ENCODE results near the gene ABCC4.

DNA sequence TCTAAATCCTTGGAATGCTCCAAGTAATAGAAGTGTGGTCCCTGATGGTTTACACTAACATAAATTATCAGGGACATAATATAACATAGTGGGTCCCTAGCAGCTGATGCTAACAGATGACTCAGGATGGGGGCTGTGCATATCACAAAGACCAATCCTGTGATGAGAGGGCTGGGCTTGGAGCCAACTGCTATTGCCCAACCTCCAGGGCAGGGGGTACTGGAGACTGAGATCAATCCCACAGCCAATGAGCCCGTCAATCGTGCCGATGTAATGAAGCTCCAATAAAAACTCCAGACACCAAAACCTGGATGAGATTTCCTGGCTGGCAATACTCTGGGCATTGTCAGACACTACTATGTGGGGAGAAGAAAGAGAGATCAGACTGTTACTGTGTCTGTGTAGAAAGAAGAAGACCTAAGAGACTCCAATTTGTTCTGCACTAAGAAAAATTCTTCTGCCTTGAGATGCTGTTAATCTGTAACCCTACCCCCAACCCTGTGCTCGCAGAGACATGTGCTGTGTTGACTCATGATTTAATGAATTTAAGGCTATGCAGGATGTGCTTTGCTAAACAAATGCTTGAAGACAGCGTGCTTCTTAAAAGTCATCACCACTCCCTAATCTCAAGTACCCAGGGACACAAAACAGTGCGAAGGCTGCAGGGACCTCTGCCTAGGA is 33.4 kb downstream of the ABCC4 start:
- TF ChIP-seq, protein P1, sequence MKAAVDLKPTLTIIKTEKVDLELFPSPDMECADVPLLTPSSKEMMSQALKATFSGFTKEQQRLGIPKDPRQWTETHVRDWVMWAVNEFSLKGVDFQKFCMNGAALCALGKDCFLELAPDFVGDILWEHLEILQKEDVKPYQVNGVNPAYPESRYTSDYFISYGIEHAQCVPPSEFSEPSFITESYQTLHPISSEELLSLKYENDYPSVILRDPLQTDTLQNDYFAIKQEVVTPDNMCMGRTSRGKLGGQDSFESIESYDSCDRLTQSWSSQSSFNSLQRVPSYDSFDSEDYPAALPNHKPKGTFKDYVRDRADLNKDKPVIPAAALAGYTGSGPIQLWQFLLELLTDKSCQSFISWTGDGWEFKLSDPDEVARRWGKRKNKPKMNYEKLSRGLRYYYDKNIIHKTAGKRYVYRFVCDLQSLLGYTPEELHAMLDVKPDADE (CRISPR knock-in tag; IDR thresholded peaks at IDR 0.05) = no peak
- TF ChIP-seq ZBTB38 (CRISPR knock-in tag; IDR thresholded peaks at IDR 0.05) (no peak), ZNF274 (CRISPR knock-in tag; IDR thresholded peaks at IDR 0.05) (no peak), DPF2 (CRISPR knock-in tag; IDR thresholded peaks at IDR 0.05; ENCODE audit: borderline replicate concordance, low read depth) (no peak), SAFB2 (CRISPR knock-in tag; IDR thresholded peaks at IDR 0.05; ENCODE audit: borderline replicate concordance, low read depth) (no peak), EZH2 (conservative IDR thresholded peaks at IDR 0.05; ENCODE audit: low read depth, low read length) (no peak), RNF2 (conservative IDR thresholded peaks at IDR 0.05; ENCODE audit: low read depth) (no peak), NR2C2 (CRISPR knock-in tag; IDR thresholded peaks at IDR 0.05; ENCODE audit: borderline replicate concordance) (no peak), HNRNPLL (IDR thresholded peaks at IDR 0.05; ENCODE audit: low read depth, low read length, poor library complexity, severe bottlenecking) (no peak), SP140L (CRISPR knock-in tag; IDR thresholded peaks at IDR 0.05; ENCODE audit: borderline replicate concordance) (no peak)
- TF ChIP-seq, protein P2, sequence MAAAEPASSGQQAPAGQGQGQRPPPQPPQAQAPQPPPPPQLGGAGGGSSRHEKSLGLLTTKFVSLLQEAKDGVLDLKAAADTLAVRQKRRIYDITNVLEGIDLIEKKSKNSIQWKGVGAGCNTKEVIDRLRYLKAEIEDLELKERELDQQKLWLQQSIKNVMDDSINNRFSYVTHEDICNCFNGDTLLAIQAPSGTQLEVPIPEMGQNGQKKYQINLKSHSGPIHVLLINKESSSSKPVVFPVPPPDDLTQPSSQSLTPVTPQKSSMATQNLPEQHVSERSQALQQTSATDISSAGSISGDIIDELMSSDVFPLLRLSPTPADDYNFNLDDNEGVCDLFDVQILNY (CRISPR knock-in tag; conservative IDR thresholded peaks at IDR 0.05) = no peak
- TF ChIP-seq, protein P3, sequence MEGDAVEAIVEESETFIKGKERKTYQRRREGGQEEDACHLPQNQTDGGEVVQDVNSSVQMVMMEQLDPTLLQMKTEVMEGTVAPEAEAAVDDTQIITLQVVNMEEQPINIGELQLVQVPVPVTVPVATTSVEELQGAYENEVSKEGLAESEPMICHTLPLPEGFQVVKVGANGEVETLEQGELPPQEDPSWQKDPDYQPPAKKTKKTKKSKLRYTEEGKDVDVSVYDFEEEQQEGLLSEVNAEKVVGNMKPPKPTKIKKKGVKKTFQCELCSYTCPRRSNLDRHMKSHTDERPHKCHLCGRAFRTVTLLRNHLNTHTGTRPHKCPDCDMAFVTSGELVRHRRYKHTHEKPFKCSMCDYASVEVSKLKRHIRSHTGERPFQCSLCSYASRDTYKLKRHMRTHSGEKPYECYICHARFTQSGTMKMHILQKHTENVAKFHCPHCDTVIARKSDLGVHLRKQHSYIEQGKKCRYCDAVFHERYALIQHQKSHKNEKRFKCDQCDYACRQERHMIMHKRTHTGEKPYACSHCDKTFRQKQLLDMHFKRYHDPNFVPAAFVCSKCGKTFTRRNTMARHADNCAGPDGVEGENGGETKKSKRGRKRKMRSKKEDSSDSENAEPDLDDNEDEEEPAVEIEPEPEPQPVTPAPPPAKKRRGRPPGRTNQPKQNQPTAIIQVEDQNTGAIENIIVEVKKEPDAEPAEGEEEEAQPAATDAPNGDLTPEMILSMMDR (CRISPR knock-in tag; IDR thresholded peaks at IDR 0.05) = no peak
- TF ChIP-seq, protein P4, sequence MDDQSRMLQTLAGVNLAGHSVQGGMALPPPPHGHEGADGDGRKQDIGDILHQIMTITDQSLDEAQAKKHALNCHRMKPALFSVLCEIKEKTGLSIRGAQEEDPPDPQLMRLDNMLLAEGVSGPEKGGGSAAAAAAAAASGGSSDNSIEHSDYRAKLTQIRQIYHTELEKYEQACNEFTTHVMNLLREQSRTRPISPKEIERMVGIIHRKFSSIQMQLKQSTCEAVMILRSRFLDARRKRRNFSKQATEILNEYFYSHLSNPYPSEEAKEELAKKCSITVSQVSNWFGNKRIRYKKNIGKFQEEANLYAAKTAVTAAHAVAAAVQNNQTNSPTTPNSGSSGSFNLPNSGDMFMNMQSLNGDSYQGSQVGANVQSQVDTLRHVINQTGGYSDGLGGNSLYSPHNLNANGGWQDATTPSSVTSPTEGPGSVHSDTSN (CRISPR knock-in tag; IDR thresholded peaks at IDR 0.05; ENCODE audit: borderline replicate concordance) = no peak

All from HepG2 (cell line).